Nephron (organoid): Measurements from ENCODE around the gene OS9.
"Not testable (repeated sequence)": the region's sequence is repeated elsewhere in the genome, so short reads cannot be mapped to it uniquely, and the experiment has no call there.

Experiments
- H3K27ac Mint-ChIP-seq, 3 experiments: 2 replicates each; pipeline ENCODE4 v1.8.0; 2020; ENCODE audit warnings: mixed read lengths in 3 of 3, mild to moderate bottlenecking in 2 of 3, moderate library complexity in 1 of 3
- H3K27me3 Mint-ChIP-seq: 2 replicates; pipeline ENCODE4 v1.8.0; 2021; ENCODE audit warnings: low read depth, mild to moderate bottlenecking, moderate library complexity, mixed read lengths
- H3K36me3 Mint-ChIP-seq: 2 replicates; pipeline ENCODE4 v1.8.0; 2020; ENCODE audit warnings: low read depth, mixed read lengths
- H3K4me1 Mint-ChIP-seq: 2 replicates; pipeline ENCODE4 v1.8.0; 2020; ENCODE audit warnings: mixed read lengths
- H3K4me3 Mint-ChIP-seq, 3 experiments: 2 replicates each; pipeline ENCODE4 v1.8.0; 2020; ENCODE audit warnings: mild to moderate bottlenecking in 3 of 3, mixed read lengths in 3 of 3, moderate library complexity in 2 of 3
- H3K9me3 Mint-ChIP-seq: 2 replicates; pipeline ENCODE4 v1.8.0; 2020; ENCODE audit warnings: mixed read lengths
- TF ChIP-seq, protein P1 (sequence below), 3 experiments: fragments of 200-600 bp; sonication (generic); IDR thresholded peaks; one replicate each; pipeline ENCODE4 v1.5.0; 2021; ENCODE audit warnings: antibody characterized with exemption in 3 of 3; ENCODE audit not compliant: unreplicated experiment in 3 of 3

OS9 gene

GRCh38 chr12:57657744-57658143, 36.2 kb upstream of the OS9 start:
- Mint-ChIP-seq H3K4me1 (no peaks in the 10 kb centered on the region), H3K27me3 (peaks cover 5% of the 10 kb centered on the region), H3K27ac (no peak overlapping the region), H3K4me3 (no peak overlapping the region), H3K9me3 (peaks cover 30% of the 10 kb centered on the region), H3K36me3 (peaks cover 3% of the 10 kb centered on the region)
- TF ChIP-seq, protein P1, sequence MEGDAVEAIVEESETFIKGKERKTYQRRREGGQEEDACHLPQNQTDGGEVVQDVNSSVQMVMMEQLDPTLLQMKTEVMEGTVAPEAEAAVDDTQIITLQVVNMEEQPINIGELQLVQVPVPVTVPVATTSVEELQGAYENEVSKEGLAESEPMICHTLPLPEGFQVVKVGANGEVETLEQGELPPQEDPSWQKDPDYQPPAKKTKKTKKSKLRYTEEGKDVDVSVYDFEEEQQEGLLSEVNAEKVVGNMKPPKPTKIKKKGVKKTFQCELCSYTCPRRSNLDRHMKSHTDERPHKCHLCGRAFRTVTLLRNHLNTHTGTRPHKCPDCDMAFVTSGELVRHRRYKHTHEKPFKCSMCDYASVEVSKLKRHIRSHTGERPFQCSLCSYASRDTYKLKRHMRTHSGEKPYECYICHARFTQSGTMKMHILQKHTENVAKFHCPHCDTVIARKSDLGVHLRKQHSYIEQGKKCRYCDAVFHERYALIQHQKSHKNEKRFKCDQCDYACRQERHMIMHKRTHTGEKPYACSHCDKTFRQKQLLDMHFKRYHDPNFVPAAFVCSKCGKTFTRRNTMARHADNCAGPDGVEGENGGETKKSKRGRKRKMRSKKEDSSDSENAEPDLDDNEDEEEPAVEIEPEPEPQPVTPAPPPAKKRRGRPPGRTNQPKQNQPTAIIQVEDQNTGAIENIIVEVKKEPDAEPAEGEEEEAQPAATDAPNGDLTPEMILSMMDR (IDR thresholded peaks at IDR 0.05; ENCODE audit: unreplicated experiment in 3 of 3), result no peak

- Mint-ChIP-seq H3K4me1 (no peaks in the 10 kb centered on the region), H3K4me3 (no peak overlapping the region), H3K27ac (no peak overlapping the region), H3K27me3 (peaks cover 5% of the 10 kb centered on the region), H3K9me3 (peaks cover 32% of the 10 kb centered on the region), H3K36me3 (peaks cover 3% of the 10 kb centered on the region)
- TF ChIP-seq, protein P1 (IDR thresholded peaks at IDR 0.05; ENCODE audit: unreplicated experiment in 3 of 3), result no peak
Measured at GRCh38 chr12:57658890-57659289, 35.0 kb upstream of the OS9 start.

DNA sequence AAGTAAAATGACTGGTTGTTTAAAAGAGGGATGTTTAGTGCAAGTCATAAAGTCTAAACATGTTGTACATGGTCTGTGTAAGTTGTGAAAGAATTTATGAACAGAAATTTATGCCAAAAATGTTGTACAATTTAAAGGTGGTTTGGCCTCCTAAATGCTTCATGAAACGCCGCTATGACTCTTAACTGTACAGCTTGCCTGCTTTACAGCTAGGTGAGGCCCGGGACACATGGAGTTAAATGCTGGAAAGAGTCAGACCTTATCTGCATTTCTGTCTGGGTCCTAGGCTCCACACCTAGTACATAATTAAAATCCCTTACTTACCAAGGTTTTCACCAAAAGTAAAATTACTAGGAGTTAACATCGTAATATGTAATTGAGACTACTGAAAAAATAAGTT, 32.6 kb upstream of the OS9 start:
- TF ChIP-seq, protein P1 (IDR thresholded peaks at IDR 0.05; ENCODE audit: unreplicated experiment in 3 of 3), result no peak
- H3K27me3 Mint-ChIP-seq, result peaks cover 5% of the 10 kb centered on the region
- H3K9me3 Mint-ChIP-seq, result peaks cover 32% of the 10 kb centered on the region
- no peaks in the 10 kb centered on the region for H3K4me1 Mint-ChIP-seq
- peaks cover 3% of the 10 kb centered on the region for H3K36me3 Mint-ChIP-seq
- no peak overlapping the region for H3K27ac Mint-ChIP-seq
- no peak overlapping the region for H3K4me3 Mint-ChIP-seq

DNA sequence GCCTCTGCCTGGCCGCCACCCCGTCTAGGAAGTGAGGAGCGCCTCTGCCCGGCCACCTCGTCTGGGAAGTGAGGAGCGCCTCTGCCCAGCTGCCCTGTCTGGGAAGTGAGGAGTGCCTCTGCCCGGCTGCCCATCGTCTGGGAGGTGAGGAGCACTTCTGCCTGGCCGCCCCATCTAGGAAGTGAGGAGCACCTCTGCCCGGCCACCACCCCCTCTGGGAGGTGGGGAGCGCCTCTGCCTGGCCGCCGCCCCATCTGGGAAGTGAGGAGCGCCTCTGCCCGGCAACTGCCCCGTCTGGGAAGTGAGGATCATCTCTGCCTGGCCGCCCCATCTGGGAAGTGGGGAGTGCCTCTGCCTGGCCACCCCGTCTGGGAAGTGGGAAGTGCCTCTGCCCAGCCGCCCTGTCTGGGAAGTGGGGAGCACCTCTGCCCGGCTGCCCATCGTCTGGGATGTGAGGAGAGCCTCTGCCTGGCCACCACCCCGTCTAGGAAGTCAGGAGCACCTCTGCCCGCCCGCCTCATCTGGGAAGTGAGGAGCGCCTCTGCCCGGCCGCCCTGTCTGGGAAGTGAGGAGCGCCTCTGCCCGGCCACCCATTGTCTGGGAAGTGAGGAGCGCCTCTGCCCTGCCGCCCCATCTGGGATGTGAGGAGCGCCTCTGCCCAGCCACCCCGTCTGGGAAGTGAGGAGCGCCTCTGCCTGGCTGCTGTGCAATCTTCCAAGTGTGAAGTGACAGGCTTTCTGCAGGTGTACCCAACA, 28.7 kb upstream of the OS9 start:
- H3K27ac Mint-ChIP-seq, result not testable (repeated sequence)

GRCh38 chr12:57666897-57667296, 27.0 kb upstream of the OS9 start:
- Mint-ChIP-seq H3K9me3 (peaks cover 17% of the 10 kb centered on the region), H3K27me3 (no peaks in the 10 kb centered on the region), H3K4me3 (no peak overlapping the region), H3K27ac (no peak overlapping the region), H3K4me1 (no peaks in the 10 kb centered on the region), H3K36me3 (no peaks in the 10 kb centered on the region)
- TF ChIP-seq, protein P1 (IDR thresholded peaks at IDR 0.05; ENCODE audit: unreplicated experiment in 3 of 3), result no peak

More for the DNA sequence above, 28.7 kb upstream of the OS9 start:
- not testable (repeated sequence) for H3K36me3 Mint-ChIP-seq, H3K27me3 Mint-ChIP-seq, H3K4me1 Mint-ChIP-seq, H3K4me3 Mint-ChIP-seq
- H3K9me3 Mint-ChIP-seq, result peaks cover 24% of the 10 kb centered on the region

DNA sequence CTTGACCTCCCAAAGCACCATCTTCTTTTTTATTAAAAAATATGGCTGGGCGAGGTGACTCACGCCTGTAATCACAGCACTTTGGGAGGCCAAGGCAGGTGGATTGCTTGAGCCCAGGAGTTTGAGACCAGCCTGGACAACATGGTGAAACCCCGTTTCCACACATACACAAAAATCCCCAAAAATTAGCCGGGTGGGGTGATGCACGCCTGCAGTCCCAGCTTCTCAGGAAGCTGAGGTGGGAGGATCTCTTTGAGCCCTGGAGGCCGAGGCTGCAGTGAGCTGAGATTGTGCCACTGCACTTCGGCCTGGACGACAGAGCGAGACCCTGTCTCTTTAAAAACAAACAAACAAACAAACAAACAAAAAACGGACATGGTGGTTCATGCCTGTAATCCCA, 24.2 kb upstream of the OS9 start:
- H3K27me3 Mint-ChIP-seq, H3K27ac Mint-ChIP-seq, H3K4me1 Mint-ChIP-seq, H3K36me3 Mint-ChIP-seq, H3K4me3 Mint-ChIP-seq: not testable (repeated sequence)
- H3K9me3 Mint-ChIP-seq, result peaks cover 14% of the 10 kb centered on the region

DNA sequence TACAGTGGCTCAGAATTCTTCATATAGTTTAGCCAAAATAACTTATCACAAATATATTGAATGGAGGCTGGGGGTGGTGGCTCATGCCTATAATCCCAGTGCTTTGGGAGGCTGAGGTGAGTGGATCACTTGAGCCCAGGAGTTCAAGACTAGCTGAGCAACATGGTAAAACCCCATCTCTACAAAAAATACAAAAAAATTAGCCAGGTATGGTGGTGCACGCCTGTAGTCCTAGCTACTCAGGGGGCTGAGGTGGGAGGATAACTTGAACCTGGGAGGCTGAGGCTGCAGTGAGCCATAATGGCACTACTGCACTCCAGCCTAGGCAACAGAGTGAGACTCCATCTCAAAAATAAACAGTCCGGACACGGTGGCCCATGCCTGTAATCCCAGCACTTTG, 22.1 kb upstream of the OS9 start:
- H3K27ac Mint-ChIP-seq, H3K36me3 Mint-ChIP-seq: not testable (repeated sequence)

More for the DNA sequence above, 22.1 kb upstream of the OS9 start:
- Mint-ChIP-seq H3K27me3 (peaks cover 13% of the 10 kb centered on the region), H3K9me3 (peaks cover 11% of the 10 kb centered on the region)
- not testable (repeated sequence) for H3K4me1 Mint-ChIP-seq, H3K4me3 Mint-ChIP-seq
